Right forelimb (tissue), 1 donor: ENCODE data around the gene HAVCR1.
"Not testable (repeated sequence)": the region's sequence is repeated elsewhere in the genome, so short reads cannot be mapped to it uniquely, and the experiment has no call there.

ENCODE experiments used
- DNase-seq: peaks from one replicate; pipeline ENCODE4 v3.0.0-alpha.2; 2018

Gene HAVCR1

DNA sequence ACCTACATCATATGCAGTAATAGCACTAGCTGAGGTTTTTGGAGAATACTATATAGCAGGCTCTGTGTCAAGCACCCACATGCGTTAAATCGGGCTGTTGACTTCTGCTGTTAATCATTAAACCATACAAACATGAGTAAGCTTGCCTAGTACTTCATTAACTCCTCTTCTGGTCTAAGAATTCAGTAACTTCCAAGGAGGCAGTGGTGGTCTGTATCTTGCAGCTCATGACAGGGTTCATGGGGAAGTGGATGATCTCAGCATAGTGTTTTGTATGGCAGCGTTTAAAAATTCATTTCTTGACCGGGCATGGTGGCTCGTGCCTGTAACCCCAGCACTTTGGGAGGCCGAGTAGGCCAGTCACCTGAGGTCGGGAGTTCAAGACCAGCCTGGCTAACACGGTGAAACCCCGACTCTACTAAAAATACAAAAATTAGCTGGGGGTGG is at the start of gene HAVCR1:
HAVCR1 (minus strand) TSS at position 24 of the 447 bp plus-strand sequence. CDS start 1,173 bp downstream, outside the sequence.
- no peak for DNase-seq

GRCh38 chr5:157107508-157107907 is 48.6 kb upstream of the HAVCR1 start:
- DNase-seq = no peak

GRCh38 chr5:157106630-157107461 is 47.9 kb upstream of the HAVCR1 start:
- no peak for DNase-seq

DNA sequence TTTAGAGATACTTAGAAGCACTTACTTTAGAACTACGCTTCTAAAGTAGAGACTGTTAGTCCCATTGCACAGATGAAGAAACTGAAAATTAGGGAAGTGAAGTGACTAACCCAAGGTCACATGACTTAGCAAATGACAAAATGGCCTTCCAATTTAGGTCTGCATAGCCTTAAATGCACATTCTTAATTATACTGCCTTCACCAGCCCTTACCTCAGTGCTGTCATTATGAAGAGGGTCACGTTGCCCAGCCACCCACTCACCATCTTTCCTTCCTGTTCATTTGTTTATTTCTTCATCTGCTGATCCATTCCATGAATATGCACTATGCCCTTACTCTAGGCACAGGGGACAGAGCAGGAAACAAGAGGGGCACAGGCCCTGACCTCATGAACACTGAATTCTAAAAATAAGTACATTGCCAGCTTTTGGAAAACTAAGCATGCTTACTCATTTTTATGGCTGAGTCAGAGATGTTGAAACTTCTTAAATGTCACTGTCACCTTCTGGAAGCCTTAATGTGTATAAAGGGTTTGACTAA is 41.3 kb upstream of the HAVCR1 start:
- DNase-seq = no peak

GRCh38 chr5:157088342-157088990 is 29.6 kb upstream of the HAVCR1 start:
- DNase-seq = no peak

- no peak for DNase-seq
Observed at GRCh38 chr5:157086751-157087359, 27.9 kb upstream of the HAVCR1 start.

GRCh38 chr5:157085930-157086329 is 27.0 kb upstream of the HAVCR1 start:
- no peak for DNase-seq

GRCh38 chr5:157080286-157080685 is 21.4 kb upstream of the HAVCR1 start:
- no peak for DNase-seq

DNA sequence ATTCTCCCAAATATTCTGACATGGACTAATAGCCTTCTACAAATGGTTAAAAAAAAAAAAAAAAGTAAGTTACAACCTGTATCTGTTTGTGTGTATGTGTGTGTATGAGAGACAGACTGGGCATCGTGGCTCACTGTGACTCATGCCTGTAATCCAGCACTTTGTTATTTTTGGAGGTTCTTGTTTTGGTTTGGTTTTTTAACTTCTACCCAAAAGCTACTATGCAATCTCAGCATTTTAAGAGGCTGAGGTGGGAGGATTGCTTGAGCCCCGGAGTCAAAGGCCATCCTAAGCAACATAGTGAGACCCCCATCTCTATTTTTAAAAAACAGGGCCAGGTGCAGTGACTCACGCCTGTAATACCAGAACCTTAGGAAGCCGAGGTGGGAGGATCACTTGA is 17.6 kb upstream of the HAVCR1 start:
- DNase-seq = no peak

DNA sequence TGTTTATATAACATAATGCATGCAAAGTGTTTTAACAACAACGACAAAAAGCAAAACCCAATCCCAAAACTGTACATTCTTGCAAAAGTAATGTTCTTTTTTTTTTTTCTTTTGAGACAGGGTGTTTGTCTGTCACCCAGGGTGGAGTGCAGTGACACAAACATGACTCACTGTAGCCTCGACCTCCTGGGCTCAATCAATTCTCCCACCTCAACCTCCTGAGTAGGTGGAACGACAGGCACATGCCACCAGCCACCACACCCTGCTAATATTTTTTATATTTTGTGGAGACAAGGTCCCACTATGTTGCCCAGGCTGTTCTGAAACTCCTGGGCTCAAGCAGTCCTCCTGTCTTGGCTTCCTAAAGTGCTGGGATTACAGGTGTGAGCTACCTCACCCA is 13.6 kb upstream of the HAVCR1 start:
- no peak for DNase-seq

GRCh38 chr5:157069949-157070348 is 11.0 kb upstream of the HAVCR1 start:
- no peak for DNase-seq

GRCh38 chr5:157068785-157069184 is 9.9 kb upstream of the HAVCR1 start:
- no peak for DNase-seq

GRCh38 chr5:157068339-157068738 is 9.4 kb upstream of the HAVCR1 start:
- no peak for DNase-seq

GRCh38 chr5:157067005-157067404 is 8.1 kb upstream of the HAVCR1 start:
- no peak for DNase-seq

DNA sequence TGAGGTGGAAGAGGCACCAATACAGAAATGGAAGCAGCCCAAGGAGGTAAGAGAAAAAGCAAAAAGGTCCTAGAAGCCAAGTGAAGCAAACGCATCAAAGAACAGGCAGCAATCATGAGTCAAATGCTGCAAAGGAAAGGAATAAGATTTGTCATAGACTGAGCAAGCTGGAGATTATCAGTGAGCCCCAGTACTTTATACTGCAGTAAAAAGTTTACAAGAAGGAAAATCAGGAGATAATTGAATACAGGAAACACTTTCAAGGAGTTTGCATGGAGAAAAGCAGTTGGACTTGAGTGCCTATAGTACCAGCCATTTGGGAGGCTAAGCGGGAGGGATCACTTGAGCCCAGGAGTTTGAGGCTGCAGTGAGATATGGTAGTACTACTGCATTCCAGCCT is 7.2 kb upstream of the HAVCR1 start:
- no peak for DNase-seq

- no peak for DNase-seq
Observed at GRCh38 chr5:157063776-157064430, 5.0 kb upstream of the HAVCR1 start.

- no peak for DNase-seq
Observed at GRCh38 chr5:157059891-157060290, 975 bp upstream of the HAVCR1 start.

GRCh38 chr5:157057459-157058370 is 1.2 kb downstream of the HAVCR1 start:
- DNase-seq = no peak

DNA sequence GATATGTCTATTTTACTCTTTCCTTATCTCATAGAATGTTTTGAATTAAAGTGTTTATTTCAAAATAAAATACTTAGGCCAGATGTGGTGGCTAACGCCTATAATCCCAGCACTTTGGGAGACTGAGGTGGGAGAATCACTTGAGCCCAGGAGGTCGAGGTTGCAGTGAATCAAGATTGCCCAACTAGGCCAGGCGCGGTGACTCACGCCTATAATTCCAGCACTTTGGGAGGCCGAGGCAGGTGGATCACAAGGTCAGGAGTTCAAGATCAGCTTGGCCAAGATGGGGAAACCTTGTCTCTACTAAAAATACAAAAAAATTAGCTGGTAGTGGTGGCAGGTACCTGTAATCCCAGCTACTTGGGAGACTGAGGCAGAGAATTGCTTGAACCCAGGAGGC is 2.1 kb downstream of the HAVCR1 start:
- not testable (repeated sequence) for DNase-seq

DNA sequence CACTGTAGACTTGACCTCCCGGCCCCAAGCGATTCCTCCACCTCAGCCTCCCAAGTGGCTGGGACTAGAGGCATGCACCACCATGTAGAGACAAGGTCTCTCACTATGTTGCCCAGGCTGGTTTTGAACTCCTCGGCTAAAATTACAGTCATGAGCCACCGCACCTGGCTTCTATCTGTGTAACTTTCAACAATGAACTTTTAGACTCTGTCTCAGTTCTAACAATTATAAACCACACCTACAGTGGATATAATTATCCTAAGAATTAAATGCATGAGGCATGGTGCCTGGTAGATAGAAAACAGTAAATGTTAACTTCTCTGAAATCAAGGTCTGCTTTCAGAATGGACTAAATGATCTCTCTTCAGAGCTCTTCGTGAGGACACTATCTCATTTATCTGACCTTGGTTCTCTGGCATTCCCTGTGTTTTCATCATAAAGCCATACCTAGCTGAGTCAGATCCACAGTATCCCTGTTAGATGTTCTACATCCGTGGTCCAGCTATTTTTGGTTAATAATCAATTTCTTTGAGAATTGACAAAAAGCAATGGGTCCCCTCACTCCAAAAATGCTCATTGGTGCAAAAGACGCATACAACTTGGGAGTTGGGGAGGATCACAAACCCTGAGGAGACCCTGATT is 7.2 kb downstream of the HAVCR1 start:
- no peak for DNase-seq

- DNase-seq = no peak
Observed at GRCh38 chr5:157050050-157050449, 8.9 kb downstream of the HAVCR1 start.
